ENCODE measurements around the gene OR52E5.

GRCh38 chr11:5931061-5931460 lies 38.1 kb downstream of the OR52E5 start:
- TF ChIP-seq EZH2 (IDR thresholded peaks at IDR 0.05; ENCODE audit: low read length) (no peak), CTCF (optimal IDR thresholded peaks at IDR 0.05 in 1 of 3, IDR thresholded peaks at IDR 0.05 in 1 of 3, conservative IDR thresholded peaks at IDR 0.05 in 1 of 3; ENCODE audit: extremely low read depth in 1 of 3, insufficient read depth in 2 of 3, low read length in 3 of 3) (no peak)

All from keratinocyte (primary cell).